DOHH2 (cell line): ENCODE results near the gene MACROD1.

Experiments
- H3F3A ChIP-seq: fragments of 200-600 bp; sonication (generic), shearing (Covaris generic); 2 replicates; pipeline ENCODE4 v1.6.0; 2016; ENCODE audit warnings: antibody characterized with exemption, mild to moderate bottlenecking; ENCODE audit not compliant: control insufficient read depth, insufficient read depth
- H3K27ac ChIP-seq: fragments of 200-600 bp; sonication (generic); 2 replicates; pipeline ENCODE4 v1.5.1; 2014; ENCODE audit warnings: low read depth, mild to moderate bottlenecking, low read length, moderate library complexity
- H3K27me3 ChIP-seq: fragments of 200-600 bp; sonication (generic); 2 replicates; pipeline ENCODE4 v1.6.1; 2014; ENCODE audit warnings: mild to moderate bottlenecking, low read length, mixed read lengths; ENCODE audit not compliant: control insufficient read depth
- H3K36me3 ChIP-seq: fragments of 200-600 bp; sonication (generic); 2 replicates; pipeline ENCODE4 v1.6.1; 2014; ENCODE audit warnings: mild to moderate bottlenecking, low read length, moderate library complexity, mixed read lengths; ENCODE audit not compliant: control insufficient read depth
- H3K4me1 ChIP-seq: fragments of 200-600 bp; sonication (generic); 2 replicates; pipeline ENCODE4 v1.6.1; 2014; ENCODE audit warnings: mild to moderate bottlenecking, low read length, mixed read lengths; ENCODE audit not compliant: control insufficient read depth
- H3K4me2 ChIP-seq: fragments of 200-600 bp; sonication (generic); 2 replicates; pipeline ENCODE4 v1.6.0; 2014; ENCODE audit warnings: mild to moderate bottlenecking, low read length, moderate library complexity
- H3K4me3 ChIP-seq: fragments of 200-600 bp; sonication (generic); 2 replicates; pipeline ENCODE4 v1.5.1; 2014; ENCODE audit warnings: mild to moderate bottlenecking, low read length, mixed read lengths
- H3K79me2 ChIP-seq: fragments of 200-600 bp; sonication (generic); 2 replicates; pipeline ENCODE4 v1.6.1; 2014; ENCODE audit warnings: mild to moderate bottlenecking, low read length, mixed read lengths; ENCODE audit not compliant: control insufficient read depth
- H3K9me2 ChIP-seq: fragments of 200-600 bp; sonication (generic); replicated peaks from 2 replicates; pipeline ENCODE4 v1.6.1; 2014; ENCODE audit warnings: mild to moderate bottlenecking, low read length, mixed read lengths; ENCODE audit not compliant: control insufficient read depth
- H3K9me3 ChIP-seq: fragments of 200-600 bp; sonication (generic); 2 replicates; pipeline ENCODE4 v1.6.1; 2014; ENCODE audit warnings: antibody characterized with exemption, low read length, mixed read lengths; ENCODE audit not compliant: control insufficient read depth, insufficient read depth
- H4K20me1 ChIP-seq: fragments of 200-600 bp; sonication (generic); 2 replicates; pipeline ENCODE4 v1.6.0; 2014; ENCODE audit warnings: low read depth, mild to moderate bottlenecking, antibody characterized with exemption, low read length, moderate library complexity; ENCODE audit not compliant: control insufficient read depth, insufficient read depth
- EZH2phosphoT487 ChIP-seq: fragments of 200-600 bp; sonication (generic); IDR thresholded peaks from 2 replicates; pipeline ENCODE4 v1.6.1; 2017; ENCODE audit warnings: borderline replicate concordance, mild to moderate bottlenecking, antibody characterized with exemption, low read length, moderate library complexity, mixed read lengths
- TF ChIP-seq, protein P1 (sequence below): fragments of 200-600 bp; sonication (generic); IDR thresholded peaks from one replicate; pipeline ENCODE4 v1.5.1; 2014; ENCODE audit warnings: antibody characterized with exemption, mild to moderate bottlenecking, low read depth, low read length; ENCODE audit not compliant: poor library complexity, severe bottlenecking

MACROD1 gene

GRCh38 chr11:64028398-64029115 is 137.4 kb downstream of the MACROD1 start:
- peaks cover 35% of the 10 kb centered on the region for H3K27me3 ChIP-seq
- no peaks in the 10 kb centered on the region for H4K20me1 ChIP-seq
- no peaks in the 10 kb centered on the region for H3F3A ChIP-seq
- H3K36me3 ChIP-seq: no peaks in the 10 kb centered on the region
- H3K4me3 ChIP-seq: no peak overlapping the region
- H3K9me3 ChIP-seq: no peaks in the 10 kb centered on the region
- peaks cover 14% of the 10 kb centered on the region for H3K4me1 ChIP-seq
- H3K79me2 ChIP-seq: no peaks in the 10 kb centered on the region
- no peak overlapping the region for H3K27ac ChIP-seq
- H3K9me2 ChIP-seq: no peaks in the 10 kb centered on the region
- peak overlapping the region; percentile 20; the same call in 1 of the 2 replicates for H3K4me2 ChIP-seq
- no peak for TF ChIP-seq EZH2phosphoT487
- TF ChIP-seq, protein P1, sequence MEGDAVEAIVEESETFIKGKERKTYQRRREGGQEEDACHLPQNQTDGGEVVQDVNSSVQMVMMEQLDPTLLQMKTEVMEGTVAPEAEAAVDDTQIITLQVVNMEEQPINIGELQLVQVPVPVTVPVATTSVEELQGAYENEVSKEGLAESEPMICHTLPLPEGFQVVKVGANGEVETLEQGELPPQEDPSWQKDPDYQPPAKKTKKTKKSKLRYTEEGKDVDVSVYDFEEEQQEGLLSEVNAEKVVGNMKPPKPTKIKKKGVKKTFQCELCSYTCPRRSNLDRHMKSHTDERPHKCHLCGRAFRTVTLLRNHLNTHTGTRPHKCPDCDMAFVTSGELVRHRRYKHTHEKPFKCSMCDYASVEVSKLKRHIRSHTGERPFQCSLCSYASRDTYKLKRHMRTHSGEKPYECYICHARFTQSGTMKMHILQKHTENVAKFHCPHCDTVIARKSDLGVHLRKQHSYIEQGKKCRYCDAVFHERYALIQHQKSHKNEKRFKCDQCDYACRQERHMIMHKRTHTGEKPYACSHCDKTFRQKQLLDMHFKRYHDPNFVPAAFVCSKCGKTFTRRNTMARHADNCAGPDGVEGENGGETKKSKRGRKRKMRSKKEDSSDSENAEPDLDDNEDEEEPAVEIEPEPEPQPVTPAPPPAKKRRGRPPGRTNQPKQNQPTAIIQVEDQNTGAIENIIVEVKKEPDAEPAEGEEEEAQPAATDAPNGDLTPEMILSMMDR: no peak

DNA sequence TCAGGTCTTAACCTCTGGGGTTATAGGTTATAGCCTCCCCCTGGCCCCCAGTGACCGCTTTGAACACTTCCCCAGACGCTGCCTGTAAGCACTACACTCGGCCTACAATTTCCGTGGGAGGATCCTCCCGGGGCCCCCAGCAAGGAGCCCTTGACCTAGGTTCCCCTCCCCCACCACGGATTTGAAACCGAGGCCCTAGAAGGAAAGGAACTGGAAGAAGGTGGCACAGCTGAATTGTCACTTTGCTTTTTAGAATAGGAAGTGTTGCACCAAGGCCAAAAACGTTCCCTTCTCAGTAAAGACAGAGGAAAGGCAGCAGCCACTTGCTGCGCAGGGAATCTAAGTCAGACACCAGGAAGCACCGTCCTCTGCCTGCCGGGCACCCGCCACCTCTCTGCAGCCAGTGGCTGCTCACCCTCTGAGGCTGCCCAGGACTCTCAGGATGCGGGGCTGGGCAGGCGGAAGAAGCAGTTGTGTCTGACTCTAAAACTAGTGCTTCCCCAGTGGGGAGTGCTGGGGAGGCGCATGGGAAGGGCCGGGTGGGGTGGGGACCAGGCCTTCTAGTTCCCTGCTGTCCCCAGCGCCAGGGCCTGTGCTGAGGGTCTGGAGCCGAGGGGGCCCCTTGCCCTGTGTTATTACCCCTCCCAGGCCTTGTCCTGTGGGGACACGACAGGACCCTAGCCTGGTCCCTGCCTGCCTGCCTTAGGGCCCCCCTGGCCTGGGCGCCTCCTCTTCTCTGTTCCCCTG is 138.1 kb downstream of the MACROD1 start:
- H3K36me3 ChIP-seq: no peaks in the 10 kb centered on the region
- peak overlapping the region; percentile 20; the same call in 1 of the 2 replicates for H3K4me2 ChIP-seq
- TF ChIP-seq, protein P1: no peak
- no peak for TF ChIP-seq EZH2phosphoT487
- peaks cover 33% of the 10 kb centered on the region for H3K27me3 ChIP-seq
- H3K9me2 ChIP-seq: no peaks in the 10 kb centered on the region
- no peaks in the 10 kb centered on the region for H3K9me3 ChIP-seq
- H4K20me1 ChIP-seq: no peaks in the 10 kb centered on the region
- no peaks in the 10 kb centered on the region for H3F3A ChIP-seq
- no peak overlapping the region for H3K27ac ChIP-seq
- H3K4me1 ChIP-seq: peaks cover 14% of the 10 kb centered on the region
- no peak overlapping the region for H3K4me3 ChIP-seq
- no peaks in the 10 kb centered on the region for H3K79me2 ChIP-seq

DNA sequence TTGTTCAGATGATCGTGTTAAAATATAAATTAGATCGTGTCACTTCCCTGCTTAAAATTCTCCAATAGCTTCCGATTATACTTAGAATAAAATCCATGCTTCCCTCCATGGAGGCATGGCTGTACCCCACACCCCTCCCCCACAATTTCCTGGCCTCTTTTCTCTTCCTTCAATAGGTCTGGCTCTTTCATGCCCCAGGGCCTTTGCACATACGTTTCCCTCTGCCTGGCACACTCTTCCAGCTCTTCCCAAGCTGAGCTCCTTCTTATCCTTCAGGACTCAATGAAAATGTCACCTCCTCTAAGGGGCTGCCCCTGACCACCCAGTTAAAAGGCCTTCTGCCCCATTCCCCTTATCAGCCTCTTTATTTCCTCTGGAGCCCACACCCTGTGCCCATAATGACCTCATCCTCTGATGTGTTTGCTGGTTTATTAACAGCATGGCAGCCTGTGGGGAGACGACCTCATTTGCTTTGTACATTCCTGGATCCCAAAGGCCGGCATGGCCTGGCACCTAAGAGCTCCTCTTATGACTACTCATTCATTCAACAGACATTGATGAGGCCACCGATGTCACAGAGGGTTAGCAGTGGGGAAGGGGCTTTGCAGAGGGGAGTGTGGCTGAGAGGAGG is 139.2 kb downstream of the MACROD1 start:
- no peak overlapping the region for H3K27ac ChIP-seq
- no peaks in the 10 kb centered on the region for H3F3A ChIP-seq
- H3K36me3 ChIP-seq: no peaks in the 10 kb centered on the region
- H3K4me2 ChIP-seq: no peak overlapping the region
- no peaks in the 10 kb centered on the region for H3K9me3 ChIP-seq
- H3K79me2 ChIP-seq: no peaks in the 10 kb centered on the region
- no peak overlapping the region for H3K4me3 ChIP-seq
- no peaks in the 10 kb centered on the region for H3K9me2 ChIP-seq
- peaks cover 14% of the 10 kb centered on the region for H3K4me1 ChIP-seq
- peaks cover 30% of the 10 kb centered on the region for H3K27me3 ChIP-seq
- H4K20me1 ChIP-seq: no peaks in the 10 kb centered on the region
- TF ChIP-seq, protein P1: no peak
